GM23338 (cell line): Measurements from ENCODE around the gene RALGPS1. TPM values are rescaled to one million over a fixed set of nuclear protein-coding genes. Genes with fewer than 3 reads are reported as not detected.

Source experiments
- ATAC-seq: fragments of 200-7000 bp; cut with Tn5 transposase; 3 replicates; pipeline ENCODE4 v1.9.1; 2020
- DNase-seq: peaks from one replicate; pipeline ENCODE4 v3.0.0-alpha.2; 2015; ENCODE audit warnings: low spot score
- H2AFZ ChIP-seq: fragments of 200-600 bp; sonication (generic); 2 replicates; pipeline ENCODE4 v1.8.0; 2016; ENCODE audit warnings: antibody characterized with exemption, mild to moderate bottlenecking, moderate library complexity
- H3F3A ChIP-seq: fragments of 200-600 bp; sonication (generic); replicated peaks from 2 replicates; pipeline ENCODE4 v1.8.0; 2017; ENCODE audit warnings: antibody characterized with exemption, mixed run types, low read depth
- H3K27ac ChIP-seq: fragments of 200-600 bp; sonication (generic); 2 replicates; pipeline ENCODE4 v1.6.1; 2016; ENCODE audit warnings: low read depth
- H3K27me3 ChIP-seq: fragments of 200-600 bp; sonication (generic); 2 replicates; pipeline ENCODE4 v1.8.0; 2016; ENCODE audit warnings: mild to moderate bottlenecking, mixed run types, moderate library complexity; ENCODE audit not compliant: insufficient read depth
- H3K36me3 ChIP-seq: fragments of 200-600 bp; sonication (generic); 2 replicates; pipeline ENCODE4 v1.8.0; 2016; ENCODE audit warnings: mild to moderate bottlenecking; ENCODE audit not compliant: insufficient read depth
- H3K4me1 ChIP-seq: fragments of 200-600 bp; sonication (generic); 2 replicates; pipeline ENCODE4 v1.8.0; 2016; ENCODE audit warnings: mild to moderate bottlenecking, moderate library complexity; ENCODE audit not compliant: insufficient read depth
- H3K4me2 ChIP-seq: fragments of 200-600 bp; sonication (generic); 2 replicates; pipeline ENCODE4 v1.7.1; 2017; ENCODE audit warnings: mixed run types
- H3K4me3 ChIP-seq: fragments of 200-600 bp; sonication (generic); 2 replicates; pipeline ENCODE4 v1.6.1; 2016; ENCODE audit warnings: mixed run types
- H3K79me2 ChIP-seq: fragments of 200-600 bp; sonication (generic); replicated peaks from 2 replicates; pipeline ENCODE4 v1.8.0; 2017; ENCODE audit warnings: mild to moderate bottlenecking; ENCODE audit not compliant: insufficient read depth
- H3K9me2 ChIP-seq: fragments of 200-600 bp; sonication (generic); 2 replicates; pipeline ENCODE4 v1.8.0; 2017; ENCODE audit not compliant: insufficient read depth
- H4K20me1 ChIP-seq: fragments of 200-600 bp; sonication (generic); replicated peaks from 2 replicates; pipeline ENCODE4 v1.8.0; 2017; ENCODE audit warnings: mild to moderate bottlenecking; ENCODE audit not compliant: insufficient read depth
- H3K27ac Mint-ChIP-seq: 2 replicates; pipeline ENCODE4 v1.8.0; 2020; ENCODE audit warnings: inconsistent platforms, mild to moderate bottlenecking, moderate library complexity, mixed read lengths
- H3K27me3 Mint-ChIP-seq: 3 replicates; pipeline ENCODE4 v1.8.0; 2022; ENCODE audit warnings: low read depth, mild to moderate bottlenecking, moderate library complexity, mixed read lengths, inconsistent platforms; ENCODE audit not compliant: insufficient read depth, poor library complexity
- H3K36me3 Mint-ChIP-seq: 3 replicates; pipeline ENCODE4 v1.8.0; 2021; ENCODE audit warnings: low read depth, mild to moderate bottlenecking, inconsistent platforms, moderate library complexity, mixed read lengths
- H3K4me1 Mint-ChIP-seq: 3 replicates; pipeline ENCODE4 v1.8.0; 2020; ENCODE audit warnings: mild to moderate bottlenecking, inconsistent platforms, mixed read lengths
- H3K4me3 Mint-ChIP-seq: 3 replicates; pipeline ENCODE4 v1.8.0; 2021; ENCODE audit warnings: moderate library complexity, mild to moderate bottlenecking, inconsistent platforms, mixed read lengths
- H3K9me3 Mint-ChIP-seq: 3 replicates; pipeline ENCODE4 v1.8.0; 2020; ENCODE audit warnings: moderate library complexity, mild to moderate bottlenecking, inconsistent platforms, mixed read lengths
- ETS1 ChIP-seq: IDR thresholded peaks from 2 replicates; pipeline ENCODE4 v1.6.1; 2016; ENCODE audit warnings: antibody characterized with exemption
- EZH2 ChIP-seq: fragments of 200-600 bp; sonication (generic); IDR thresholded peaks from one replicate; pipeline ENCODE4 v1.8.0; 2017; ENCODE audit warnings: antibody characterized with exemption, mild to moderate bottlenecking, low read depth; ENCODE audit not compliant: unreplicated experiment
- EZH2phosphoT487 ChIP-seq: fragments of 200-600 bp; sonication (generic); IDR thresholded peaks from one replicate; pipeline ENCODE4 v1.8.1; 2018; ENCODE audit warnings: antibody characterized with exemption; ENCODE audit not compliant: unreplicated experiment
- NANOG ChIP-seq: IDR thresholded peaks from 2 replicates; pipeline ENCODE4 v1.6.1; 2016; ENCODE audit warnings: antibody characterized with exemption, borderline replicate concordance
- REST ChIP-seq: IDR thresholded peaks from one replicate; pipeline ENCODE4 v1.6.1; 2018; ENCODE audit warnings: antibody characterized with exemption; ENCODE audit not compliant: unreplicated experiment
- ZNF331 ChIP-seq: fragments of 250-450 bp; sonication (Bioruptor Pico); IDR thresholded peaks from 2 replicates; pipeline ENCODE4 v1.5.0; 2020; ENCODE audit warnings: low read depth, mild to moderate bottlenecking, moderate library complexity
- ZNF462 ChIP-seq: fragments of 250-450 bp; sonication (Bioruptor Pico); IDR thresholded peaks from 2 replicates; pipeline ENCODE4 v1.5.0; 2020; ENCODE audit warnings: mild to moderate bottlenecking, moderate library complexity
- polyA plus RNA-seq: library from polyadenylated mRNA; unstranded; fragments of >200 nt; fragmentation: Nextera tagmentation; extraction: Ambion mirVana; gene quantifications from 2 replicates; pipeline ENCODE4 v1.2.1, GENCODE V29; 2016
- total RNA-seq: library from RNA; depleted of rRNA; stranded (reverse); fragments of >200 nt; shearing (Covaris generic); gene quantifications from 2 replicates; pipeline ENCODE4 v1.2.3, GENCODE V29; 2014

RALGPS1 gene
- total and polyA plus RNA-seq, 2 experiments from 2014 or later = 18.2 to 57.1 TPM

DNA sequence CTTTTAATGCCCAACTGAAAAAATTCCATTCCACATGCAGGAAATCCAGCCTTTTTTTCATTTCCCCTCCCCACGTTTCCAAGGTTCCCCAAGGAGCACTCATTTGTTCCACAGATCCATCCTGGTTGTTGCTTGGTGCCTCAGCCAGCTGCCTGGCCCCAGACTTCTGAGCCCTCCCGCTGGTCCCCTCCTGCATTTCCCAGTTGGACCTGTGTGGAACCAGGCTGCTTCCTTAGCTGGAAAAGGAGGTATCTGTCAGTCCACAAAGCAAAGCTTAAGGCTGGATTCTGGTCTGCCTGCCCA is 163.0 kb downstream of the RALGPS1 start (continued):
- TF ChIP-seq ETS1 = no peak
- no peak for TF ChIP-seq REST

GRCh38 chr9:127078336-127078735 is 163.8 kb downstream of the RALGPS1 start:
- ATAC-seq (no peak), DNase-seq (no peak)
- no peaks in the 10 kb centered on the region for H3K36me3 ChIP-seq
- no peaks in the 10 kb centered on the region for H3K27me3 ChIP-seq
- no peak overlapping the region for H2AFZ ChIP-seq
- no peak overlapping the region for H3K27ac Mint-ChIP-seq
- H3K4me1 Mint-ChIP-seq = peaks cover 46% of the 10 kb centered on the region
- H3K4me3 ChIP-seq = no peak overlapping the region
- H3K9me2 ChIP-seq = 0 out of 2 replicates have a peak, but pooled peaks cover 3% of the 10 kb centered on the region
- no peaks in the 10 kb centered on the region for H3K36me3 Mint-ChIP-seq
- peaks cover 14% of the 10 kb centered on the region for H3K27me3 Mint-ChIP-seq
- no peaks in the 10 kb centered on the region for H4K20me1 ChIP-seq
- no peak overlapping the region for H3K4me2 ChIP-seq
- H3K79me2 ChIP-seq = no peaks in the 10 kb centered on the region
- TF ChIP-seq EZH2 = no peak
- TF ChIP-seq ZNF462 = no peak
- TF ChIP-seq ZNF331 (CRISPR knock-in tag) = no peak
- no peak for TF ChIP-seq NANOG
- no peak for TF ChIP-seq EZH2phosphoT487
- no peak overlapping the region for H3K27ac ChIP-seq
- H3K9me3 Mint-ChIP-seq = no peaks in the 10 kb centered on the region
- H3K4me1 ChIP-seq = peaks cover 30% of the 10 kb centered on the region
- H3F3A ChIP-seq = 0 out of 2 replicates have a peak, but pooled peaks cover 2% of the 10 kb centered on the region
- no peak overlapping the region; the same call in 2 of the 3 replicates for H3K4me3 Mint-ChIP-seq
